Skin of body (tissue), 2 donors: ENCODE data around the gene LRRC23. TPM values are rescaled to one million over a fixed set of nuclear protein-coding genes. Genes with fewer than 3 reads are reported as not detected.
A peak's percentile ranks its signal among the peaks of the same experiment; 100 is the strongest.
"Not testable (repeated sequence)": the region's sequence is repeated elsewhere in the genome, so short reads cannot be mapped to it uniquely, and the experiment has no call there.

ENCODE experiments used
- DNase-seq: peaks from one replicate; lab custom pipeline; 2025; lab: John Stamatoyannopoulos, UW
- total RNA-seq: library from RNA; depleted of rRNA; stranded (reverse); fragments of >200 nt; gene quantifications from one replicate; pipeline ENCODE4 v1.2.3, GENCODE V29; 2014

Gene LRRC23
- total RNA-seq, 1 donor from 2014 or later = 4.3 TPM

GRCh38 chr12:6872073-6873048, 32.3 kb upstream of the LRRC23 start:
- DNase-seq = no peak

DNA sequence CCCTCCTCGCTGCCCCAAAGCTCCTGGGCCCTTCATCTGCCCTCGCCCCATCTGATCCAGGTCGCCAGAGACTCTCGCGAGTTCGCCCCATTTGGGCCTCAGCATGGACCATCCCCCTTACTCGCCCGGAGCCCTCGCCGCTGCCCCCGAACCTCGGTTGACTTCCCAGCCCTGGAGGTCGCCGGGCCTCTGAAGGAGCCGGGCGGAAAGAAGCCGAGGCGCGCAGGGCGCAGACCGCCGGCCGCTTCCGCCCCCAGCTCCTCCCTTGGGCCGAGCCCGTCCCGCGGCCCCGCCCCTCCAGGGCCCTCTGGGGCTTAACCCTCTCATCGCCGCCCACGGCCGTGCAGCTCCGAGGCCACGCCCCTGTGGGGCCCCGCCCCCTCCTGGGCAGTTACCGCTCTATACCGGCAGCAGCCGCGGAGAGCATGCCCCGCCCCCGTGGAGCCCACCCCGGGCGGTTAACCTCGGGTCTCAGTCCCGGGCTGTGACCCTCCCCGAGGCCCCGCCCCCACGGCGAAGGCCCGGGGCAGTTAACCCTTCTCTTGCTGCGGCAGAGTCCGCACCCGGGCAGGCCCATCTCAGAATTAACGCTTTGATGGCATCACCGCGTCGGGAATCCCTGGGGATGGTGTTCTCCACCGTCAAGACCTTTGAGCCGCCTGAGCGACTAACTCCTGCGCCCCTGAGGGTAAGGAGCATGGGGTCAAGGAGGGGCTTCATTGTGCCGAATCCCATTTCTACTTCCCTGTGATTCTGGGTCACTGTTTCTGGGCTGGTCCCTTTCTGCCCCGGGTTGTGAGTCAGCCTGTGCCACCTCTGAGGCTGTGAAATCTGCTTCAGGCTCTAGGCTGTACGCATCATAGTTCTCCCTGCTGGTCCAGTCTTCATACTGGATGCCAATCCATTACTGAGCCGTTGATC, 31.3 kb upstream of the LRRC23 start, which contains the start of gene SPSB2:
TSS of gene SPSB2 (minus strand) at position 210 of the 921 bp plus-strand sequence. CDS start 402 bp downstream, outside the sequence.
- DNase-seq = peak; percentile 91

DNA sequence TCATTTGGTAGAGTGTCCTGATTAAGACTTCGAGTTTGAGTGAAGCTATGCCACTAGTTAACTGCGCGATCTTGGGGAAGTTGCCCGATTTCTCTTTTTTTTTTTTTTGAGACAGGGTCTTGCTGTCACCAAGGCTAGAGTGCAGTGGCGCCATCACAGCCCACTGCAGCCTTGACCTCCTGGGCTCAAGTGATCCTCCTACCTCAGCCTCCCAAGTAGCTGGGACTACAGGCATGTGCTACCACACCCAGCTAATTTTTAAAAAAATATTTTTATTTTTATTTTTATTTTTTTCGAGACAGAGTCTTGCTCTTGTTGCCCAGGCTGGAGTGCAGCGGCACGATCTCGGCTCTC, 30.6 kb upstream of the LRRC23 start:
- not testable (repeated sequence) for DNase-seq

DNA sequence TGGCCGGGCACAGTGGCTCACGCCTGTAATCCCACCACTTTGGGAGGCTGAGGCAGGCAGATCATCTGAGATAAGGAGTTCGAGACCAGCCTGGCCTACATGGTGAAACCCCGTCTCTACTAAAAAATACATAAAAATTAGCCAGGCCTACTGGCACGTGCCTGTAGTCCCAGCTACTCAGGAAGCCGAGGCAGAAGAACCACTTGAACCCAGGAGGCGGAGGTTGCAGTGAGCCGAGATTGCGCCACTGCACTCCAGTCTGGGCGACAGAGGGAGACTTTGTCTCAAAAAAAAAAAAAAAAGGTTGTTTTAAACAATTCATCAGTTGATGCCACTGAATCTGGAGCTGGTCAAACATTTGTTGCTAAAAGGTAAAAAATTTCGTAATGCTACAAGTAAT, 24.8 kb upstream of the LRRC23 start:
- DNase-seq = not testable (repeated sequence)

GRCh38 chr12:6883252-6883651, 21.4 kb upstream of the LRRC23 start:
- no peak for DNase-seq

DNA sequence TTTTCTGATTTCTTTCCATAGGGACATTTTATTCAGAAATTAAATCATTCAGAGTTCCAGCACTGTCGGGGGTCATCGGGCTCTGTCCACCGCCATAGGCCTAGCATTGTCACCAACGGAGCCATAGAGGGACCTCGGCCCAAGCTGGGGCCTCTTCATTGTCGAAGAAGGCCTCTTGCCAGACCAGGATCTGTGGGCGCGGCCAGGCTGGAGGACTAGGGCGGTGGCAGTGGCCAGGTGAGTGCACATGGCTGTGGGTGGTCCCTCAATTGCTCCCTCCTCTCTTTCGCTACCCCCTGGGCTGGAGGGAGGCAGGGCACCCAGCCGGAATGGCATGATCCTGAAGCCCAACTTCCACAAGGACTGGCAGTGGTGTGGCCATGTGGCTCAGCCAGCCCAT, 20.9 kb upstream of the LRRC23 start:
- DNase-seq = no peak

DNA sequence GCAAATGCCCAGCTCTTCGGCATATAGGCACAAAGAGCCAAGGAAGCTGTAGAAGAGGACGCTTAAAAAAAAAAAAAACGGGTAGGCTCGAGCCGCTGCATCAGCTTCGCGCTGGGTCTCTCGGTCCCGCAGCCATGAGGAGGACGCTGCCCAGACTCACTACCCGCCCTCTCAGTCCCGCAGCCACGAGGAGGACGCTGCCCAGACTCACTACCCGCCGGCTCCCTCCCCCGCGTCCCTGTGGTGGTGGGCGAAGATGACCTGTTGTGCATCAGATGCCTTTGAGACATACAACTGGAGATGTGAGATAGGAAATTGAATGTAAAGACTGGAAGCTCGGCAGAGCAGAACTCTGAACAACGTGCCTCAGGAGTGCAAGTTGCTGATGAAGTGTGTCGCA, 20.1 kb upstream of the LRRC23 start:
- no peak for DNase-seq

DNA sequence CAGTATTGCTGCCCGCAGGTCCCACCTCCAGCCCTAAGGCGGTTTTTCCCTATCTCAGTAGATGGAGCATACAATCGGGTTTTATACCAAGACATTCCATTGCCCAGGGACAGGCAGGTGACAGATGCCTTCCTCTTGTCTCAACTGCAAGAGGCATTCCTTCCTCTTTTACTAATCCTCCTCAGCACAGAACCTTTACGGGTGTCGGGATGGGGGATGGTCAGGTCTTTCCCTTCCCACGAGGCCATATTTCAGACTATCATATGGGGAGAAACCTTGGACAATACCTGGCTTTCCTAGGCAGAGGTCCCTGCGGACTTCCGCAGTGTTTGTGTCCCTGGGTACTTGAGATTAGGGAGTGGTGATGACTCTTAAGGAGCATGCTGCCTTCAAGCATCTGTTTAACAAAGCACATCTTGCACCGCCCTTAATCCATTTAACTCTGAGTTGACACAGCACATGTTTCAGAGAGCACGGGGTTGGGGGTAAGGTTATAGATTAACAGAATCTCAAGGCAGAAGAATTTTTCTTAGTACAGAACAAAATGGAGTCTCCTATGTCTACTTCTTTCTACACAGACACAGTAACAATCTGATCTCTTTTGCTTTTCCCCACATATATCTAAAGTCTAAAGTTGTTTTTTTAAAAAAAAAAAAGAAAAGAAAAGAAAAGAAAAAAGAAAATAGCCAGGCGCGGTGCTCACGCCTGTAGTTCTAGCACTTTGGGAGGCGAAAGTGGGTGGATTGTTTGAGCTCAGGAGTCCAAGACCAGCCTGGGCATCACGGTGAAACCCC, 18.2 kb upstream of the LRRC23 start:
- not testable (repeated sequence) for DNase-seq

GRCh38 chr12:6887460-6887859, 17.2 kb upstream of the LRRC23 start:
- DNase-seq = no peak

GRCh38 chr12:6888360-6888759, 16.3 kb upstream of the LRRC23 start:
- no peak for DNase-seq

DNA sequence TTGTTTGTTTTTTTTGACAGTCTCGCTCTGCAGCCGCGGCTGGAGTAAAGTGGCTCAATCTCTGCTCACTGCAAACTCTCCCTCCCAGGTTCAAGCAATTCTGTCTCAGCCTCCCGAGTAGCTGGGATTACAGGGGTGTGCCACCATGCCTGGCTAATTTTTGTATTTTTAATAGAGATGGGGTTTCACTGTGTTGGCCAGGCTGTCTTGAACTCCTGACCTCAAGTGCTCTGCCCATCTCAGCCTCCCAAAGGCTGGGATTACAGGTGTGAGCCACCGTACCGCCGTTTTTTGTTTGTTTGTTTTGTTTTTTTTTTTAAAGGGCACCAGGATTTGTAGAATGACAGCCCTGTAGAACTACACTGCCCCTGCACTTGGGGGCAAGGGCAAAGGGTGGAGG, 15.8 kb upstream of the LRRC23 start:
- not testable (repeated sequence) for DNase-seq

DNA sequence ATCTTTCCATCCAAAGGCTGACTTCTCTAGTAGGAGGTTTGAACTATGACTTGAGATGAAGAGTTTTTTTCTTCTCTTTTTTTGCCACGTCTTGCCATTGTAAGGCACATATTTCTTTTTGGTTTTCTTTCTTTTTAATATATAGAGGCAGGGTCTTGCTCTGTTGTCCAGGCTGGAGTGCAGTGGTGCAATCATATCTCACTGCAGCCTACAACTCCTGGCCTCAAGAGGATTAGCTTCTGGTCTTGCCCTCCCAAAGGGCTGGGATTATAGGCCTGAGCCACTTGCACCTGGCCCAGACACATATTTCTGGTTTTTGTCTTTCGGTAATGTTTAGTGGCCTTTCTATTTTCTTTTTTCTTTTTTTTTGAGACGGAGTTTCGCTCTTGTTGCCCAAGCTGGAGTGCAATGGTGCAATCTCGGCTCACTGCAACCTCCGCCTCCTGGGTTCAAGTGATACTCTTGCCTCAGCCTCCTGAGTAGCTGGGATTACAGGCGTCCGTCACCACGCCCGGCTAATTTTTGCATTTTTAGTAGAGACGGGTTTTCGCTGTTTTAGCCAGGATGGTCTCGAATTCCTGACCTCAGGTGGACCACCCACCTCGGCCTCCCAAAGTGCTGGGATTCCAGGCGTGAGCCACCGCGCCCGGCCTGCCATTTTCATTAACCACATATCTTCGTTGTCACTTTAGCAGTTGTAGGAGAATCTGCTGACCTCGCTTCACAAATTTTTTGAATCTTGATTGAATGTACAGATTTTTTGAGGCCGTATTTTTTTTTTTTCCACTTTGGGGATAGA, 14.6 kb upstream of the LRRC23 start:
- not testable (repeated sequence) for DNase-seq

GRCh38 chr12:6890789-6891645, 13.6 kb upstream of the LRRC23 start:
- peak; percentile 96 for DNase-seq

- no peak for DNase-seq
Observed at GRCh38 chr12:6891646-6892001, 13.0 kb upstream of the LRRC23 start.

DNA sequence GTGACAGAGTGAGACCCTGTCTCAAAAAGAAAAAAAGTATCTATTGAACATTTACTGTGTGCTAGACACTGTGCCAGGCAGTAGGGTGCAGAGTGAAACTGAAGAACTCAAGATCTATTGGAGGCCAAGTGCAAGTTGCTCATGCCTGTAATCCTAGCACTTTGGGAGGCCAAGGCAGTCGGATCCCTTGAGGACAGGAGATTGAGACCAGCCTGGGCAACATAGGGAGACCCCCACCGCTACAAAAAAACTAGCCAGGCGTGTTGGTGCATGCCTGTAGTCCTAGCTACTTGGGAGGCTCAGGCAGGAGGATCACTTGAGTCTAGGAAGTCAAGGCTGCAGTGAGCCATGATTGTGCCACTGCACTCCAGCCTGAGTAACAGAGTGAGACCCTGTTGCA, 11.9 kb upstream of the LRRC23 start:
- DNase-seq = not testable (repeated sequence)

- no peak for DNase-seq
Observed at GRCh38 chr12:6894321-6894720, 10.3 kb upstream of the LRRC23 start.

- DNase-seq = no peak
Observed at GRCh38 chr12:6896846-6897435, 7.7 kb upstream of the LRRC23 start.

GRCh38 chr12:6899427-6899826, 5.2 kb upstream of the LRRC23 start:
- no peak for DNase-seq
